Suppressor macrophage treated with lipopolysaccharide for 1 hour (primary cell): Measurements from ENCODE around the gene MEAK7.
A peak's percentile ranks its signal among the peaks of the same experiment; 100 is the strongest.

Experiments used
- DNase-seq, 3 donors: peaks; one replicate each; pipeline ENCODE4 v3.0.0-alpha.2; 2020 to 2022

The MEAK7 gene

GRCh38 chr16:84486551-84487235, 17.8 kb downstream of the MEAK7 start:
- DNase-seq = no peak

DNA sequence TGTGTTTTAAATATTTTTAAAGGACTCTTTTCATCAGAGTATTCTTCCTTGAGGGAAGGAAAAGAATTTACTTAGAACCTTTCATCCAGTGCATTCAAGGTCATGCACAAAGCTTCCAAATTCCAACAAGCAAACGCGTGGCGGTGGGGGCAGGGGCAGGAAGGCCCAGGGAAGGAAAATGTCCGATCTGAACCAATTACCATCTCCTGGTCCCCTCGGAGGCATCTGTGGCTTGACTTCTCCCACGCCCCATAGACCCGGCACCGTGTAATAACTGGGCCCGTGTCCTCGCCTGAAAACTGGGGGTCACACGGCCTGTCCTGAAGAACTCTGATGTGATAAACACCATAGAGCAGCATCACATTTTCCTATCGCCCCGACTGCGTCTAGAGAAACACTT, 18.3 kb downstream of the MEAK7 start:
- DNase-seq = no peak

DNA sequence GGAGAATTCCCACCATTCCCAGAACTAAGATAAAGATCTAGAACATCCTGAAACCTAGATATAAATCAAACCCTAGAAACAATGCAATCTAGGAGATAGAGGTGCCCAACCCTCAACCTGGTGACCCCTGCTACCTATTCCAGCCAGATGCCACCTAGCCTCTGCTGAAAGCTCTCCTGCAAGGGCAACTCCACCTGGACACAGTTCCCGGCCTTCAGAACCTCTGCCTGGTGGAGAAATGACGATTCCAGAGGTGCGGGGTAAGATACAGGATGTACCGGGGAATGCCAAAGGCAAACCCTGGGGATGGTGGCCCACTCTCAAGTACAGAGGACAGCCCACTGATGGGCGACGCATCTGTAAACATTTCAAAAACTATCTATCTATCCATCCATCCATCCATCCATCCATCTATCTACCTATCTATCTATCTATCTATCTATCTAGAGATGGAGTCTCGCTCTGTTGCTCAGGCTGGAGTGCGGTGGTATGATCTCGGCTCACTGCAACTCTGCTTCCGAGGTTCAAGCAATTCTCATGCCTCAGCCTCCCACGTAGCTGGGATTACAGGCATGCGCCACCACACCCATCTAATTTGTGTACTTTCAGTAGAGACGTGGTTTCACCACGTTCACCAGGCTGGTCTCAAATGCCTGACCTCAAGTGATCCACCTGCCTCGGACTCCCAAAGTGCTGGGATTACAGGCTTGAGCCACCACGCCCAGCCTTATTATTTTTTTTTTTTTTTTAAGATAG, 19.0 kb downstream of the MEAK7 start:
- no peak for DNase-seq

GRCh38 chr16:84484579-84485254, 19.7 kb downstream of the MEAK7 start:
- DNase-seq = peak; percentile 29 to 53 (median 48)

- no peak for DNase-seq
These were observed 20.4 kb downstream of the MEAK7 start for GRCh38 chr16:84483882-84484565.

GRCh38 chr16:84482951-84483881, 21.2 kb downstream of the MEAK7 start:
- DNase-seq = no peak

GRCh38 chr16:84482001-84482891, 22.2 kb downstream of the MEAK7 start:
- DNase-seq = no peak

DNA sequence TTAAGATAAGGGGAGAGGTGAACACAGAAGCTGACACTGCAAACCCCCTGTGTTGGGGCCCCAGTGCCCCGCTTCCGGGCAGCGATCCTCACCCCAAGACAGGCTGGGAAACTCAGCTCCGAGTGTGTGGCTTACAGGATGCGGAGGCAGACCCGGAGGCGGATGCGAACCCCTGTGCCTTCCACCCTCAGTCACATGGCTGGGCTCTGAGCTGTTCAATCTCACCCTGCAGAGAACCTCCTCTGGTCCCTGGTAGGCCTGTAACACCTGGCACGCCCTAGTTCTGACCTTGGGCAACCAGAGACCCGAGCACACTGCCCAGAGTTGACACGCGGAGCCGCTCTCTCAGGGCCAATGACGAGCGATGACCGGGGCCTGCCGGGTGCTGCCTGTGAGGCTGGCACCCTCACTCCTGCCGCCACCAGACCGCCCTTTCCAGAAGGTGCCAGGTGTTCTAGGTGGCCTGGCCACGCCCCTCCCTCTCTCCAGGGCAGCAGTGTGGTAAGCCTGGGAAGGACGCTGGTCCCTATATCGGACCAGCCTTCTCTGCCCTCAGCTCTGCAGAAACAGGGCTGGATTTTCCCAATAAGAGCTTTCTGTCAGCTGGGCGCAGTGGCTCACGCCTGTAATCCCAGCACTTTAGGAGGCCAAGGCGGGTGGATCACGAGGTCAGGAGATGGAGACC, 23.3 kb downstream of the MEAK7 start:
- DNase-seq = no peak

GRCh38 chr16:84479716-84480450, 24.6 kb downstream of the MEAK7 start:
- no peak for DNase-seq

GRCh38 chr16:84478172-84478947, 26.1 kb downstream of the MEAK7 start:
- peak; percentile 42 to 47 (median 43) for DNase-seq

DNA sequence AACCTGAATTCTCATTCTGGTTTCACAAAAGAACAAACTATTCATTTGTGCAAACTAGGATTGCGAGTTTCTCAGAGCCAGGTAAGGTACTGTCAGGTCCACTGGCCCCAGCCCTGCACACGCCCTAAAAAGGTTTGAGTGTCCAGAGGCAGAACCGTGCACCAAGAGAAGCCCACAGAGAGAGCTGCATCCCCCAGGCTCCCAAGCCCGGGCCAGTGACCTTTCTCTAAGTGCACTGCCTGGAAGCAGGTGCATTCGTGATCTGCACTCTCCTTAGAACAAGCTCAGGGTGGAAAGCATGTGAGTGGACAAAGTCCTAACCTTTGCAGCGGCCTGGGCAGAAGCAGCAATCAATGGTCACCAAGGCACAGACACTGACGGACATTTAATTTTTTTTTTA, 26.8 kb downstream of the MEAK7 start:
- DNase-seq = no peak

DNA sequence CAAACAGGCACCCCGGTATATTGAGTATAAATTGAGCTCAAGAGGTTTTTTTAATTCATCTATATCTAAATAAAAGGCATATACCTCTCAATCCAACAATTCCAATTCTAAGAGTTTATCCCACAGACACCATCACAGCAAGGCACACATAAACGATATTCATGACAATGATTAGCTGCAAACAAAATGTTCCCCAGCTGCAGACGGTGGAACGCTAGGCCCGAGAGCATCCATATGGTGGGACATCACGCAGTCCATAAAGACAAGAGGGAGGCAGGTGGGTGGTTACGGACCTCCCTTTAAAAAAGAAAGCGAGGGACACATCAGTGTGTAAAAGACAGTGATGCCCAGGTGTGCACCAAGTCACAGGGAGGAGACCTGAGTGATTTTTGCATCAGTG, 28.1 kb downstream of the MEAK7 start:
- DNase-seq = no peak

- DNase-seq = no peak
These were observed 28.7 kb downstream of the MEAK7 start for GRCh38 chr16:84475643-84476240.

DNA sequence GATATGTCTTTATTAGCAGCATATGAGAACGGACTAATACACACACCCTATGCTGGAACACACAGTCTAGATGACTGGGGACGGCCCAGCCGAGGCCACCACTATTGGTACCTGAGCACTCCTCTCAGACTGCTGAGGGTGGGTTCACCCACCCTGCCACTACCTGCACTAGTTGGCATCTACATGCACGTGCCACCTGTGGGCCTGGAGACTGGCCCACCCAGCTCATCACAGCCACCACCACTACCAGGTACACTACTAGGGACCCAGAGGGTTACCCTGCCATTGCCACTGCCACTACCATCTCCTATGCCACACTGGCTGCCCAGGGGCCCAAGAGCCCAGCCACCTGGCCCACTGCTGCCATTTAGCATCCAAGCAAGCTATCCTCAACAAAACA, 32.5 kb downstream of the MEAK7 start:
- DNase-seq = no peak

- no peak for DNase-seq
These were observed 33.1 kb downstream of the MEAK7 start for GRCh38 chr16:84471316-84471715.

GRCh38 chr16:84467709-84468108, 36.8 kb downstream of the MEAK7 start:
- no peak for DNase-seq

DNA sequence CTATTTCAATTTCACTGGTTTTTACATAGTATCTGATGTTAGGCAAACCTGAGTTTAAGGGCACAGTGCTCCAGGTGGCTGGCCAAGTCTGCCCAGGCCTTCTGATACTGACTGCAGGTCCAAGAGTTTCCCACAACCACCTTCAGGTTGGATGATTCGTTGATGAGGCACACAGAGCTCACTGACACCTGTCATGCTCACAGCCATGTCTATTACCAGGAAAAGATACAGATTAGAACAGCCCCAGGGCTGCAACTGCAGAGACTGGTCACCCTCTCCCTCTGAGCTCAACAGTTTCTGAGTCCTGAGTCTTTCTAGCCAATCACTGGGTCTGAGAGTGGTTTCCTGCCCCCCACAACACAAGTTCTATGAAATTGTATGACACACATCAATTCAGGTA, 37.2 kb downstream of the MEAK7 start:
- no peak for DNase-seq

GRCh38 chr16:84466692-84467091, 37.8 kb downstream of the MEAK7 start:
- no peak for DNase-seq

GRCh38 chr16:84465154-84465553, 39.3 kb downstream of the MEAK7 start:
- no peak for DNase-seq
